Panc1 (cell line): ENCODE results near the gene RHPN2.
"Not testable (repeated sequence)": the region's sequence is repeated elsewhere in the genome, so short reads cannot be mapped to it uniquely, and the experiment has no call there.

Experiments
- CTCF ChIP-seq: fragments of 450-650 bp; IDR thresholded peaks from 2 replicates; pipeline ENCODE4 v1.5.1; 2017; ENCODE audit warnings: mild to moderate bottlenecking
- POLR2AphosphoS5 ChIP-seq: IDR thresholded peaks from 2 replicates; pipeline ENCODE4 v1.6.1; 2012; ENCODE audit warnings: mild to moderate bottlenecking, low read depth, low read length, moderate library complexity
- REST ChIP-seq, 2 experiments: IDR thresholded peaks; 2 replicates each; pipeline ENCODE4 v1.6.1; 2011 to 2012; ENCODE audit warnings: low read depth in 2 of 2, control low read depth in 1 of 2, low read length in 1 of 2, mild to moderate bottlenecking in 1 of 2, moderate library complexity in 1 of 2; ENCODE audit not compliant: insufficient read depth in 1 of 2
- SIN3A ChIP-seq: IDR thresholded peaks from 2 replicates; pipeline ENCODE4 v1.6.1; 2012; ENCODE audit warnings: low read depth, mild to moderate bottlenecking, low read length, moderate library complexity, borderline replicate concordance; ENCODE audit not compliant: insufficient read depth
- TCF7L2 ChIP-seq: IDR thresholded peaks from 2 replicates; pipeline ENCODE4 v1.6.1; 2011; ENCODE audit warnings: mild to moderate bottlenecking, low read depth, low read length, inconsistent platforms

- TF ChIP-seq CTCF; REST (IDR thresholded peaks at IDR 0.05; ENCODE audit: insufficient read depth in 1 of 2, low read depth in 2 of 2, low read length in 1 of 2); TCF7L2; SIN3A; POLR2AphosphoS5: not testable (repeated sequence)
Observed at GRCh38 chr19:33037168-33038025, 27.3 kb downstream of the RHPN2 start.
